GM19328 (cell line): ENCODE measurements around the gene MRAP2.
"Not testable (repeated sequence)": the region's sequence is repeated elsewhere in the genome, so short reads cannot be mapped to it uniquely, and the experiment has no call there.

Experiments used
- ATAC-seq: cut with Tn5 transposase; IDR thresholded peaks from one replicate; pipeline ENCODE4 v1.9.1; 2021; ENCODE audit warnings: mild to moderate bottlenecking, moderate library complexity; ENCODE audit not compliant: unreplicated experiment

MRAP2 gene

DNA sequence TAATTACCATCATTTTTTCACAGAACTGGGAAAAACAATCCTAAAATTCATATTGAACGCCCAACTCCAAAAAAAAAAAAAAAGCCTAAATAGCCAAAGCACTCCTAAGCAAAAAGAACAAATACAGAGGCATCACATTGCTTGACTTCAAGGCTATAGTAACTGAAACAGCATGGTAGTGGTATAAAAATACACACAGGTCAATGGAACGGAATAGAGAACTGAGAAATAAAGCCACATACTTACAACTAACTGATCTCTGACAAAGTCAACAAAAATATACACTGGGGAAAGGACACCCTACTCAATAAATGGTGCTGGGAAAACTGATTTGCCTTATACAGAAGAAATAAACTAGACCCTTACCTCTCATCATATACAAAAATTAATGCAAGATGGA lies 89.6 kb downstream of the MRAP2 start:
- ATAC-seq, result no peak

DNA sequence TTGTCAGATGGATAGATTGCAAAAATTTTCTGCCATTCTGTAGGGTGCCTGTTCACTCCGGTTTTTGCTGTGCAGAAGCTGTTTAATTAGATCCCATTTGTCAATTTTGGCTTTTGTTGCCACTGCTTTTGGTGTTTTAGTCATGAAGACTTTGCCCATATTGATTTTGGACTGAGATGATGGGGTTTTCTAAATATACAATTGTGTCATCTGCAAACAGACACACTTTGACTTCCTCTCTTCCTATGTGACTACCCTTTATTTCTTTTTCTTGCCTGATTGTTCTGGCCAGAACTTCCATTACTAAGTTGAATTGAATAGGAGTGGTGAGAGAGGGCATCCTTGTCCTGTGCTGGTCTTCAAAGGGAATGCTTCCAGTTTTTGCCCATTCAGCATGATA lies 96.0 kb downstream of the MRAP2 start:
- ATAC-seq, result not testable (repeated sequence)

- ATAC-seq, result not testable (repeated sequence)
Observed at GRCh38 chr6:84133385-84133784, 99.8 kb downstream of the MRAP2 start.

DNA sequence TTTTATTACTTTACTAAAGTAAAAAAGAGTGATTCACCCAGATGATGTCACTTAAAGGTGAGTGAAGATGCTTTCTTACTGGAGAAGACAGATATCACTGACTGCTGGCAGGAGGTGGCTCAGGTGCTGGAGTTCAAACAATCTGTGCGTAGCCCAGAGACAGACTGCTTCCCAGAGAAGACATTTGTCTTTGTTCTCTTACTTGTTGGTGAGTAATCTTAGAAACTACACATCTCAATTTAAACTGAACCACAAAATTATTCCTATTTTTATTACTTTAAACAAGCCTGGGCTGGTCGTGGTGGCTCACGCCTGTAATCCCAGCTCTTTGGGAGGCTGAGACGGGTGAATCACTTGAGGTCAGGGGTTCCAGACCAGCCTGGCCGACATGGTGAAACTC lies 101.7 kb downstream of the MRAP2 start:
- ATAC-seq, result no peak

DNA sequence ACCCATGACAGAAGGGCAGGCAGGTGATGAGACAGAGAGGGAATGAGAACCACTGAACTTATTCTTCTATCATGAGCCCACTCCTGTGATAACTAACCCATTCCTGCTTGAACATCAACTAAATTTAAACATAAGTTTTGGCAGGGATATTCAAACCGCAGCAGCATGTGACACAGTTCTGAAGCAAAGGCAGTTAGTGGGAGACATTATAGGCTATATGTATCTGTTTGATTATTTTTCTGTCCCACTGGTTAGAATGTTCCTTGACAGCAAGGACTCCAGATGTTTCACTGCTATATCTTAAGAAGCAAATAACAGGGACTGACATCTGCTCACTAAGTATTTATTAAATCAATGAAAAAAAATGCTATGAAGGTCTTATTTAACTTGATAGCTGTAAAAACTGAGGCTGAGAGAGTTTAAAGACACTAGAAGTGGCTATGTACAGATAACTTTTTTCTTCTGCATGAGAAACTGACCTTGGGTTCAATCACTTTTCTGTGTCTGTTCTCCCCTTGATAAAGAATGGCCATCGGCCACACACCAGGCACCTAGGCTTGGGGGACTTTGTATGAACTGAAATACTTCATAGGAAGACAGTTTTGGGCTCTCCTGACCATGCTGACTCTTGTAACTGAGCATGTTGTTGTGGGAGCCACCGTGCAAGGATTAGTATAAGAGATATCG lies 102.9 kb downstream of the MRAP2 start:
- ATAC-seq, result no peak

DNA sequence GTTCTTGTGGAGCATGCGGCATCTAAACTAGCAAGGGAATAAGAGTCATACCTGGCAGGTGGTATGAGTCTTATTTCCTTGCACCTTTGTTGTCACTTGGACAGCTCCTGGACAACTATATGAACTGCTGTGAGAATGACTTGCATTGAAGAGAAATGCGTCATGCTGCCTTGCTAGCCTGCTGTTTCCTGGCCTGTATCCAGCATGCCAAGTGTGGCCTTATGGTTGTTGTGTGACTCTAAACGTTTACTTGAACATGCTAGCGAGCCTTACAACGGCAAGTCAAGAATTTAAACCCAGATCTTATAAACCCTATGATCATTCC lies 103.4 kb downstream of the MRAP2 start:
- no peak for ATAC-seq

DNA sequence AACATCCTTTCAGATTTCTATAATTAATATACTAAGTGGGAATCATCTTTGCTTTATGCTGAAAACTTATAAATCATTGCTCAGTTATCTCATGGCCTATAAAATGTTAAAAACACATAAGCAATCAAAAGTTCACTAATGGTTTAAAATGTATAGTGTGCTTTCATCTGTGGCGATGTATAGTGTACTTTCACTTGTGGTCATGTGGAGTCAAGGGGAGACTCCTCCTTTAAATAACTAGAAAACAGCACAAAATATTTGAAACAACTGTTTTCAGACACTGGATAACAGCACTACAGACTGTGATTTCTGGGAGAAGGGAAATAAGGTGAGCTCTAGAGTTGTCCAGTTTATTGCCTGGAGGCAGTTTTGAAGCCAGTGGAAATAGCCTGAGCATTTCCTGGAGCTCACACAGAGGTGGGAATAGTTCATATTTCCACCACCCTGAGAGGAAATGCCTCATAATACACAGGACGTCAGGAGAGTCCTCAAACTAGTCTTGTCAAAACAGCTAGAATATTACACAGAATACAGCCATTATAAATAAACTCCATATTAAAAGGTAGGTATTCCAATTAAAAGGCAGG lies 104.5 kb downstream of the MRAP2 start:
- no peak for ATAC-seq

DNA sequence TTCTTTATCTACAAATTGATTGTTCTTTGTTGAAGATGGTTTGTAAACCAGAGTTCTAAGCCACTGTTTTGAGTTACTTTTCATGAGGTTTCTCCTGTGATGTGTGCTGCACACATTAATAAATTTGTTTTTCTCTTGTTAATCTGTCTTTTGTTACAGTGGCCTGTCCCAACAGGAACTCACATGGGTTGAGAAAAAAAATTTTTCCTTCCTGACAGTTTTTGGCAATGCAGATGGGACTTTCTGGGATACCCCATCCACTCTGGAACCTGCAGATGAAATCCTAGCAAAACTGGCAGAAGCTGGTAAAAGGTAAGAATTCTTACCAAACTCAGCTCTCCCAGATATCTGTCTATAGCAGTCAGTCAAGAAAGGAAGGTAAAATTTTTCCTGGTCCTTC lies 105.7 kb downstream of the MRAP2 start:
- no peak for ATAC-seq
